PC-9 (cell line): ENCODE data around the gene OAS1.

ENCODE experiments used
- CTCF ChIP-seq: fragments of 200-600 bp; sonication (generic); conservative IDR thresholded peaks from 2 replicates; pipeline ENCODE4 v1.6.1; 2017; ENCODE audit warnings: mixed run types, antibody characterized with exemption, mild to moderate bottlenecking, moderate library complexity
- EZH2 ChIP-seq: fragments of 200-600 bp; sonication (generic); IDR thresholded peaks from 2 replicates; pipeline ENCODE4 v1.8.0; 2017; ENCODE audit warnings: antibody characterized with exemption, low read depth

GRCh38 chr12:112904571-112904970 is 2.2 kb upstream of the OAS1 start:
- TF ChIP-seq CTCF (no peak), EZH2 (no peak)
